Islet precursor cell (in vitro differentiated cells): ENCODE results near the gene CRHR1.

ENCODE experiments used
- DNase-seq: peaks from one replicate; pipeline ENCODE4 v3.0.0-alpha.2; 2018

Gene CRHR1

DNA sequence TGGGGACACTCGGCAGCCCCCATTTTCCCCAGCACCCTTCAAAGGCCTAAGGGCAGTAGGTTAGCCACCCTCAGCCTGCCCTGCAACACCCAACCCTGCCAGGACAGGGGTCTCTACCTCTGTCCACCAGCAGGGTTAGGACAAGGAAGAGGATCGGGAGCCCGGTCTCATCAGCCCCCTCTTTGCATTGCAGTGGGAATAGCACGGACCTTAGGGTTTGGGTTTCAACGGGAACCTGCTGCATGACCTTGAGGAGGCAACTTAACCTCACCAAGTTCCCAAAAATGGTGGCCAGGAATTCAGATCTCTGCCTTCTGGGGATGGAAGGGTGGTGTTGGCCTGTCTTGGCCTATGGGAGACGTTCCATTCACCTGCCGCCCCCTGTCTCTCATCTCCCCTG, 40.4 kb downstream of the CRHR1 start:
- DNase-seq, result no peak

DNA sequence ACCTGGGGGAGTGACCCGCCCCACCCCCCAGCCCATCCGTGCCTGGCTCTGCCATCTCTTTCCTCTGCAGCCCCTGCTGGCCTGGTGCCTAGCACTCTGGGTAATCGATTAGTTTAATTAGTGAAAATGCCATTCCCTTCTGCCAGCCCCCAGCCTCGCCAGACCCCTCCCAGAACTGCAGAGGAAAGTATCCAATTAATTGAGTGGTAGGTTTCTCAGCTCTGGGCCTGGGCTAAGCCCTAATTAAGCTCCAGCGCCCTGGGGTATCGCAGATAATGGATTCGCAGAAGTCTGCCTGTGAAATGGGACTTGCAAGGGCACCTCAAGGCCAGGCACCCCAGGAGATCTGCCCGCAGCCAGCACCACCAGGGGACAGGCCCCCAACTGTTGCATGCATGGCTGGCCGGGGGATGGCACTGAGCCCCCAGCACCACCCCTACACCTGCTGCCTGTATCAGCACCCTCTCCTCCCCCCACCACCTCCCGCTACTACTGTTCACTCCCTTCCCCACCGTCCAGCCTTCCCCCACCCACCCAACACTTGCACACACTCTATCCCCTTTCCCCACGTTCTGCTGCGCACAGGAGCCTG, 40.9 kb downstream of the CRHR1 start:
- no peak for DNase-seq

DNA sequence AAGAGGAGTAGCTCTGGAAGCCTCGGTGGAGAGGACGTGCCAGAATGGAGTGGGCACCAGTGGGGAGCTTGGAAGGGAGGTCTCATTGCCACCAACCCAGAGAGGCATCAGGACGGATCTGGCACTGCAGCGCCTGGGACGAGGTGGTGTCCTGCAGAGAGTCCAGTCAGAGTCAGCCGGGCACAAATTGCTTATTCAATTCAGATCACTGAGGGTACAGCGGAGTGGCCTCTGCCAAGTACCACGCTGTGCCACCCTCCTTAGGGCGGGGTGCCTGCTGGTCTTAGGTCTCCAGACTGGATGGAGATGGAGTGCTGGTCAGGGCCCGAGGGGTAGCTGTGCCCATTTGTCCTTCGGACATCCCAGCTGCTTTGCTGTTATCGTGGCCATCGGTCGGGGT, 41.7 kb downstream of the CRHR1 start:
- DNase-seq, result no peak

- DNase-seq, result no peak
These were observed 42.9 kb downstream of the CRHR1 start for GRCh38 chr17:45826919-45827588.

DNA sequence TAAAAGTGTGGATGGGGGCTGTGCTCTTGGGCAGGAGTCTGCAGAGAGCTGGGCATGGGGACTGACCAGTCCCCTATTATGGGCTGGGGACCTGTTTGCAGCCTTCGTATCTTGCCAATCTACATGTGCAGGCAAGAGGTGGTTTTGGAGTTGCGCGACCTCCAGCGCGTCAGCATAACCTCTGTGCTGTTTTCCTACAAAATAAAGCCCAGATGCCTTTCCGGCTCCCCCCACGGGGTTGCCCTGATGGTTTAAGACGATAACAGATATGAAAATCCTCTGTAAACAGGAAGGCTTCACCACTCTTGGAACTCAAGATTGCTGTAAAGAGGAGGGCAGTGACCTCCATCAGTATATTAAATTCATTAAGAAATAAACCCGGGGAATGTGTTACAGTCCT, 44.1 kb downstream of the CRHR1 start:
- DNase-seq, result no peak

GRCh38 chr17:45828582-45829133, 44.5 kb downstream of the CRHR1 start:
- no peak for DNase-seq

DNA sequence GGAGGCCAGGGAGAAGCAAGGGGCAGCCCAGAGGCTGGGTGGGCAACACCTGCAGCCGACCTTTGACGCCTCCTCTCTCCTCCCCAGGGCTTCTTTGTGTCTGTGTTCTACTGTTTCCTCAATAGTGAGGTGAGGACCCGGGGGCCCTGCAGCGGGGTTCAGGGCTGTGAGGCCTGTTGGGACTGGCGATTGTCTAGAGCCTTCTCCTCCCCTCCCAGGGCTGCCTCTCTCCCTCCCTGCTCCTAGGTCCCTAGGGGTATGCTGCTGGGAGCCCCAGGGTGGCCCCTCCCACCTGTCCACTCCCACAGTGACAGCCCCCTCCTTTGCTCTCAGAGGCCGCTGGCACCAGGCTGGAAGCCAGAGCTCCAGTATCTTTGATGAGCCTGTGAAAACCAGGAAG, 49.8 kb downstream of the CRHR1 start:
- no peak for DNase-seq

- peak; percentile 73 for DNase-seq
These were observed 50.6 kb downstream of the CRHR1 start for GRCh38 chr17:45834471-45835396.

GRCh38 chr17:45835481-45835880, 51.4 kb downstream of the CRHR1 start:
- no peak for DNase-seq

GRCh38 chr17:45836047-45837044, 52.2 kb downstream of the CRHR1 start:
- no peak for DNase-seq

GRCh38 chr17:45837187-45837586, 53.1 kb downstream of the CRHR1 start:
- no peak for DNase-seq

- no peak for DNase-seq
These were observed 53.5 kb downstream of the CRHR1 start for GRCh38 chr17:45837603-45838002.

DNA sequence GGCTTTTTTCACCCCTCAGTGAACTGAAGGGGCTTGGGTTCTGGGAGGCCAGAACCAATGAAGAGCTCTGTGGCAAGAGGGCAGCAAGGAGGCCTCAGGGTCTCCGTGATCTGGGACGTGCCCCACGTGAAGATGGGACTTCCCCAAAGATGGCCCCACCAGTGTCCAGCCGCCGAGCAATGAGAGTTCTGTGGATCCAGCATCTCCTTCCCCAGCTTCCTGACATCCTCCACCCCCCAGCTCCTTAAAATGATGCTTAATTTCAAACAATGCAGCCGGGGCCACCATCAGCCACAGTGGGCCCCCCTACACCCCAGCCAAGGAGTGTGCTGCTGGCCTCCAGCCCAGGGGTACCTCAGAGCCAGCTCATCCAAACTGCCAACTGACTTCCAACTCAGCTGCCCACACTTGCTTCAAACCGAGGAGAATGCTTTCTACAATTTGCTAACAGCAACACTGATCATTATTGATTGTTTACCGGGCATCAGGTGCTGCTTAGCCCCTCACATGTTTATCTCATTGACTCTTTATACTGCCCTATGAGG, 54.7 kb downstream of the CRHR1 start:
- no peak for DNase-seq

DNA sequence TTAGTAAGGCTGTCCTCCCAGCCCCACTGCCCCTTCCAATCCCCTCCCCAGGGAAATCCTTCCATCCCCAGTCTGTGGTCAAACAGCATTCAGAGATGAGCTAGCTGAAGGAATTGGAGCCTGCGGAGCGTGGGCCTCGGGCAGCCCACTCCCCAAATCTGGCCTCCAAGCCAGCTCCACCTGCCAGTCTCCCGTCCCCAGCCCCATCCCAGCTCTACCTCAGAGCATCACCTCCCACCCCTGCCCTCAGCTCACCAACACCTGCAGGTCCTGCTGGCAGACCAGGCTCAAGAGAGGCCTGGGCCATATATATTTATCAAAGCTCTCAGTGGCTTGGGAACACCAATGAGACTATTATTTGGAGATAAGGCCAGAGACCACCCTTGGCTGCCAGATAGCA, 55.3 kb downstream of the CRHR1 start:
- DNase-seq, result no peak

GRCh38 chr17:45841186-45841585, 57.1 kb downstream of the CRHR1 start:
- no peak for DNase-seq

GRCh38 chr17:45841883-45842525, 57.9 kb downstream of the CRHR1 start:
- DNase-seq, result no peak

DNA sequence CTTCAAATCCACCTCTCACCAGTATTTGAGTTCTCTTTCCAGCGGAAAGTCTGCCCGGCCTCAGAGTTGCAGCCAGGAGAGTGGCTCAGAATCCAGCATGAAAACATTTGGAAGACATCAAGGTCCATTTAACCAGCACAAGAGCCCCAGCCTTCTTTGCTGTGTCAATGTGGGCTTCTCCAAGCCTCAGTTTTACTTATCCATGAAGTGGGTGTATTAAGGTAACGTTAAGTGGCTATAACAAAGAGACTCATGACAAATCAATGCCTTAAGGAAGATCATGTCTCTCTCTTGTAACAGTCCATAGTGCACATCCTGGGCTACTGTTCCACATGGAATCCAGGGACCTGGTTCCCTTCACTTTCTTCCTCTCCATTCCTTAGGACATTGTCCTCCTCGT, 59.6 kb downstream of the CRHR1 start:
- DNase-seq, result no peak

GRCh38 chr17:45844695-45845375, 60.7 kb downstream of the CRHR1 start, which contains the start of gene SPPL2C:
TSS of gene SPPL2C (plus strand) at chr17:45844881. CDS start at chr17:45844907, 26 bp downstream.
- DNase-seq, result no peak

- no peak for DNase-seq
These were observed 61.5 kb downstream of the CRHR1 start for GRCh38 chr17:45845376-45846185.

- DNase-seq, result no peak
These were observed 62.1 kb downstream of the CRHR1 start for GRCh38 chr17:45846223-45846622.
